ENCODE data around the gene CCRL2.
A peak's percentile ranks its signal among the peaks of the same experiment; 100 is the strongest.

Gene CCRL2

GRCh38 chr3:46448721-46449120, 41.7 kb downstream of the CCRL2 start:
- no peak for TF ChIP-seq CTCF (IDR thresholded peaks at IDR 0.05; ENCODE audit: borderline replicate concordance, insufficient read depth, low read depth, low read length)
- no peak overlapping the region for H3K4me3 ChIP-seq (ENCODE audit: low read depth, low read length)

- peak; percentile 64 for TF ChIP-seq CTCF (IDR thresholded peaks at IDR 0.05; ENCODE audit: borderline replicate concordance, insufficient read depth, low read depth, low read length)
Observed at GRCh38 chr3:46449755-46450552, 42.9 kb downstream of the CCRL2 start.

GRCh38 chr3:46453526-46454208, 46.6 kb downstream of the CCRL2 start:
- no peak for TF ChIP-seq CTCF (IDR thresholded peaks at IDR 0.05; ENCODE audit: borderline replicate concordance, insufficient read depth, low read depth, low read length)
- H3K4me3 ChIP-seq (ENCODE audit: low read depth, low read length): no peak overlapping the region

More at GRCh38 chr3:46449755-46450552, 42.9 kb downstream of the CCRL2 start:
- H3K4me3 ChIP-seq (ENCODE audit: low read depth, low read length): no peak overlapping the region

GRCh38 chr3:46454209-46454595, 47.1 kb downstream of the CCRL2 start:
- H3K4me3 ChIP-seq (ENCODE audit: low read depth, low read length): no peak overlapping the region
- TF ChIP-seq CTCF (IDR thresholded peaks at IDR 0.05; ENCODE audit: borderline replicate concordance, insufficient read depth, low read depth, low read length): no peak

- TF ChIP-seq CTCF (IDR thresholded peaks at IDR 0.05; ENCODE audit: borderline replicate concordance, insufficient read depth, low read depth, low read length): no peak
- no peak overlapping the region for H3K4me3 ChIP-seq (ENCODE audit: low read depth, low read length)
Observed at GRCh38 chr3:46454606-46455005, 47.5 kb downstream of the CCRL2 start.

DNA sequence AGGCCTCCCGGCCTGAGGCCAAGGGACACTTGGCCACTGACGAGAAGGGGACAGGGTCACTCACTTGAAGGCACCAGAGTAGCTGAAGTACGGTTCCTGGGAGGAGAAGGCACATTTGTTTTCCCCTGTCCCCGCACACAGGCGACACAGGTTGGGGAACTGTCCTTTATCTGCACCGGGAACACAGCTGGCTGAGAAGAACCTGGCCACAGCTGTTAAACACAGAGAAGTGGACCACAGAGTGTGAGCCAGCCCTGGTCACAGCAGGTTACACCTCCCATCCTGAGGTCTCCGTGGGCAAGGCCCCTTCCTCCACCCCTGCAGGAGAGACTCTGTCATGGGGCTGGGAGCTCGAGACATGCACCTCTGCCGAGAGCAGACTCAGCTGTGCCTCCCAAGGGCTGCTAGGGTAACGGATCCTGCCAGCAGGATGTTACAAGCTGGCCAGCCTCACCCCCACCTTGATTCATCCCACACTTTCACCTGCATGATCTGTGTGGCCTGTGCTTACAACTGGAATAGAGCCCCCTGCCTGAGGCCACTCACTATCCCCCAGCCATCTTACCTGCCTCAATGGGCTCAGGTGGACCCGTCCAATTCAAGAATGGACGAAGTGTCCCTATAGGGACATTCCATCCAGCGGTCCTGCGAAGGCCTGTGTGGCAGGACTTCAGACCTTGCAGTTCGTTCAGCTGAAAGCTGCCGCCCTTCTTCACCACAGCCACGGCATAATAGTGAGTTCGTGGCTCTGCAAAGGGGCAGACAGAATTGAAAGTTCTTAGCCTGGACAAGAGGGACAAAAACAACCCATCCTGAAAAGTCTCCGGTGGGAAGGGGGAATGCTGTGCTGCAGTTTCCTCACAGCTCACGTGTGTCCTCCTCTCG, 48.4 kb downstream of the CCRL2 start:
- no peak overlapping the region for H3K4me3 ChIP-seq (ENCODE audit: low read depth, low read length)
- no peak for TF ChIP-seq CTCF (IDR thresholded peaks at IDR 0.05; ENCODE audit: borderline replicate concordance, insufficient read depth, low read depth, low read length)
